HepG2 (cell line): ENCODE data around the gene SORD.

Source experiments
- ETV5 ChIP-seq: IDR thresholded peaks from 2 replicates; pipeline ENCODE4 v1.6.1; 2018; ENCODE audit warnings: missing biosample characterization, missing genetic modification reagents, inconsistent platforms, borderline replicate concordance
- HMG20B ChIP-seq: conservative IDR thresholded peaks from 2 replicates; pipeline ENCODE4 v1.6.1; 2016; ENCODE audit warnings: missing genetic modification reagents, missing compliant biosample characterization
- SMC3 ChIP-seq: IDR thresholded peaks from 2 replicates; pipeline ENCODE4 v1.6.1; 2011; ENCODE audit warnings: low read length, improper control_type of control experiment
- SUZ12 ChIP-seq: fragments of 150-350 bp; IDR thresholded peaks from 2 replicates; pipeline ENCODE4 v1.6.1; 2014; ENCODE audit warnings: low read depth, low read length

- TF ChIP-seq SUZ12 (no peak), SMC3 (no peak), HMG20B (CRISPR knock-in tag) (no peak), ETV5 (CRISPR knock-in tag) (no peak)
Measured at GRCh38 chr15:45048794-45049631, 26.0 kb downstream of the SORD start.
